ENCODE data around the gene NXPH4. TPM values are rescaled to one million over a fixed set of nuclear protein-coding genes. Genes with fewer than 3 reads are reported as not detected.
A peak's percentile ranks its signal among the peaks of the same experiment; 100 is the strongest.

The NXPH4 gene
- total and polyA plus RNA-seq, 4 donors: 0.31 to 1.2 (median 0.46) TPM

DNA sequence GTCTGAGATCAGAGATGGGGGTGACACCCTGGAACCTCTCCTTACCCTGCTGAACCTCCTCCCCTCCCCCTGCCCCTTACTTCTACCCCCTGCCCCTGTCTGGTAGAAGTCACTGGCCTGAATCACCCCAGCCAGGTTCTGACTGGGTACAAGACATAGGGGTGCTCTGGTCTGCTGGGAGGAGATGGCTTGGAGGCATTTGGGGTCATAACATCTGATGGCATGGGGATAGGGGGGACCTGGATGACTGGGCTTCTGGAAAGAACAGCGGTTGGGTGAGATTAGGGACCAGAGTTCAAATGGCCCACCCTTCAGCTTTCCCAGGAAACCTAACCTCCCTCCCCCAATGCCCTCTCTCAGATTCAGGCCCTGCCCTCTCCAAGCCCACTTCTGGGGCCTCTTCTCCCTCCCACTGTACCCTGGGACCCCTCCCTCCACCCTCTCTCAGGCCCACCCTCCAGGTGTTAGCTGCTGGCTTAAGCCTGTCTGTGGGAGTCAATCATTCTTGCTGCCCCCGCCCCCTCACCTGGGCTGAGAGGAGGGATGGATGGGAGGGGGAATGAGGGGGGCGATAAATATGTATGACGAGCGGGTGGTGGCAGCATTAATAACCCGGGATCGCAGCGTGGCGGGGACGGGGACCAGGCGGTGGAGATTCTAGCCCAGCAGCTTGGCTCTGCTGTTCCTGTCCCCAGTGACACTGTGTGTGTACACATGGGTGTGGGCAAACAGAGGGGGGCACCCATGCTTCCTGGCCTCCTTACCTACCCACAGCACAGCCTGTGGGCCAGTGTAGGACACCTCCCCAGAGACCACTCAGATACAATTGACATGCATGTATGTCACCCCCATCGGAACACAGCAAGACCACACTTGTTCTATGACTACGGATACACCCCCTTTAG is 5.9 kb downstream of the NXPH4 start:
- Histone ChIP-seq H3K27me3 (ENCODE audit: control insufficient read depth in 1 of 2, insufficient read depth in 2 of 2, low read length in 1 of 2) (no peaks in the 10 kb centered on the region), H3K9me3 (ENCODE audit: control insufficient read depth, low read length) (no peaks in the 10 kb centered on the region), H3K27ac (ENCODE audit: low read depth in 1 of 2, low read length in 2 of 2) (no peak overlapping the region), H3K36me3 (ENCODE audit: control insufficient read depth in 1 of 2, insufficient read depth in 2 of 2, low read length in 1 of 2) (no peaks in the 10 kb centered on the region), H3K4me3 (ENCODE audit: low read length in 2 of 2) (no peak overlapping the region), H3K4me1 (ENCODE audit: control insufficient read depth in 1 of 2, insufficient read depth in 2 of 2, low read length in 2 of 2) (no peaks in the 10 kb centered on the region)
- intact Hi-C loops (cut with DNase I): no loop called here
- 75 to 81% methylated on average over 13 of the region's 13 CpGs for WGBS, 2 donors
- no peak for DNase-seq
- ATAC-seq (ENCODE audit: low FRiP score): no peak

DNA sequence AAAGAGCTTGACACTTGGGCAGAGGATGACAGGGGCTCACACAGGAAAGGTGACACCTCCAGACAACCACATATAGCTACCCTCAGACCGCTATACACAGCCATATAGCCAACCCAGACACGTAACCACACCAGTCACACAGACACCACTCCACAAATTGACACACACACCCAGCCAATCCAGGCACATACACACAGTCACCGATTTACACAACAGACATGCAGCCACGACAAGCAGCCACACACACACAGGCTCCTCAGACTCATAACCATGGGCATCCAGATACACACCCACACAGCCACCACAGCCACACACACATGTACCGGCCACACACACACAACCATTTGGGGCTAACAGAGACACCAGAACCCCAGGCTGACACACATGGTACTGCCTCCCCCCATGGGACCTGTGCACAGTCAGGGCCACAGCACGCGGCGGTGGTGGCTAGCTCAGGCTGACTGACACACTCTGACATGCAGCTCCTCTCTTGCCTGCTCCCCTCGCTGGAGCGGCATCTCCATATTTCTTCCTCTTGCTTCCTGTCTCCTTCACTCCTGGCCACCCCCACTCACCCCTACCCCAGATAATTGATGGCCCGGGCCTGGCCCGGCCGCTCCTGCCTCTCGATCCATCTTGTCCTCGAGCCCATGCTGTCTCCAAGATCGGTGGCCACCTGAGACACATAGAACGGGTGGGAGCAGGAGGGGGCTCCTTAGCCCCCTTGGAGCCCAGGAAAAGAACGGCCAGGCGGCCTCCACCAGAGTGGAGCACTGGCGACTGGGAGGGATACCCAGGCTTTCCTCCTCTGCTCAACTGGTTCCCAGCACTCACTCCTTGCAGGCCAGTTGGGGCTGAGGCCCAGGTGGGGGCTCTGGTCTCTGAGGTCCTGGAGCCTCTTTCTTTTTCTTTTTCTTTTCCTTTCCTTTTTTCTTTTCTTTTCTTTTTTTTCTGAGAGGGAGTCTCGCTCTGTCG is 6.9 kb downstream of the NXPH4 start:
- Histone ChIP-seq H3K4me3 (ENCODE audit: low read length in 2 of 2) (no peak overlapping the region), H3K27ac (ENCODE audit: low read depth in 1 of 2, low read length in 2 of 2) (no peak overlapping the region), H3K9me3 (ENCODE audit: control insufficient read depth, low read length) (no peaks in the 10 kb centered on the region), H3K4me1 (ENCODE audit: control insufficient read depth in 1 of 2, insufficient read depth in 2 of 2, low read length in 2 of 2) (no peaks in the 10 kb centered on the region), H3K36me3 (ENCODE audit: control insufficient read depth in 1 of 2, insufficient read depth in 2 of 2, low read length in 1 of 2) (no peaks in the 10 kb centered on the region), H3K27me3 (ENCODE audit: control insufficient read depth in 1 of 2, insufficient read depth in 2 of 2, low read length in 1 of 2) (no peaks in the 10 kb centered on the region)
- intact Hi-C loops (cut with DNase I): no loop called here
- DNase-seq: no peak
- no peak for ATAC-seq (ENCODE audit: low FRiP score)
- WGBS, 2 donors: 82% methylated on average over 22 of the region's 22 CpGs

DNA sequence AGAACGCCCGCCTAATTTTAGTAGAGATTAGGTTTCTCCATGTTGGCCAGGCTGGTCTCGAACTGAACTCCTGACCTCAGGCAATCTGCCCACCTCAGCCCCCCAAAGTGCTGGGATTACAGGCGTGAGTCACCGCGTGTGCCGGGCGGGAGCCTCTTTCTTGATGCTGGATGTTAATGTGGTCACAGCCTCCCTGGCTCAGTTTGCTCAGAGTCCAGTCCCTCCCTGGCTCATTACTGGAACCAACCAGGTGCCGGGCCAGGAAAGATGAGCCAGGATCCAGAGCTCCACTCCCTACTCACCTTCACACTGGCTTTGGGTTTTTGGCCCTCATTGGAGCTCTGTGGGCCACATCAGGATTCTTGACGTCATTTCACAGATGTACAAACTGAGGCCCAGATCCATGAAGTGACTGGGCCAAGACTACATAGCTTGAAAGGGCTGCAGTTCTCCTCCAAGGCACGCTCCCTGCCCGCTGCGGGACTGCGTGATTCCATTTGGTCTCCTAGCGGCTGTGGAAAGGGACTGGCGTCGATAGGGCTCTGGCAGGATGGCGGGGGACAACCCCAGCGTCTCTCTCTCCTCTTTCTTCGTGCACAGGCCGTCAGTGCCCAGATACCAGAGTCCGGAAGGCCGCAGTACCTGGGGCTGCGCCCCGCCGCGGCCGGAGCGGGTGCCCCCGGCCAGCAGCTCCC is 7.8 kb downstream of the NXPH4 start:
- WGBS, 2 donors: 76 to 79% methylated on average over 30 of the region's 30 CpGs
- Histone ChIP-seq H3K4me1 (ENCODE audit: control insufficient read depth in 1 of 2, insufficient read depth in 2 of 2, low read length in 2 of 2) (no peaks in the 10 kb centered on the region), H3K27ac (ENCODE audit: low read depth in 1 of 2, low read length in 2 of 2) (no peak overlapping the region), H3K36me3 (ENCODE audit: control insufficient read depth in 1 of 2, insufficient read depth in 2 of 2, low read length in 1 of 2) (no peaks in the 10 kb centered on the region), H3K4me3 (ENCODE audit: low read length in 2 of 2) (no peak overlapping the region), H3K9me3 (ENCODE audit: control insufficient read depth, low read length) (no peaks in the 10 kb centered on the region), H3K27me3 (ENCODE audit: control insufficient read depth in 1 of 2, insufficient read depth in 2 of 2, low read length in 1 of 2) (no peaks in the 10 kb centered on the region)
- no peak for ATAC-seq (ENCODE audit: low FRiP score)
- intact Hi-C loops (cut with DNase I): no loop called here
- no peak for DNase-seq

DNA sequence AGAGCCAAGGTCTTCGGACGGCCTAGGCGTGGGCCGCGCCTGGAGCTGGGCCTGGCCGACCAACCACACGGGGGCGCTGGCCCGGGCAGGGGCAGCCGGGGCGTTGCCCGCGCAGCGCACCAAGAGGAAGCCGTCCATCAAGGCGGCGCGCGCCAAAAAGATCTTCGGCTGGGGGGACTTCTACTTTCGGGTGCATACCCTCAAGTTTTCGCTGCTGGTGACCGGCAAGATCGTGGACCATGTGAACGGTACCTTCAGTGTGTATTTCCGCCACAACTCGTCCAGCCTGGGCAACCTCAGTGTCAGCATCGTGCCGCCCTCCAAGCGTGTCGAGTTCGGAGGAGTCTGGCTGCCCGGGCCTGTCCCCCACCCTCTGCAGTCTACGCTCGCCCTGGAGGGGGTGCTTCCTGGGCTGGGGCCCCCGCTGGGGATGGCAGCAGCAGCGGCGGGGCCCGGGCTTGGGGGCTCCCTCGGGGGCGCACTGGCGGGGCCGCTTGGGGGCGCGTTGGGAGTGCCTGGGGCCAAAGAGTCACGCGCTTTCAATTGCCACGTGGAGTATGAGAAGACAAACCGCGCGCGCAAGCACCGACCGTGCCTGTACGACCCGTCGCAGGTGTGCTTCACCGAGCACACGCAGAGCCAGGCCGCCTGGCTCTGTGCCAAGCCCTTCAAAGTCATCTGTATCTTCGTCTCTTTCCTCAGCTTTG is 8.5 kb downstream of the NXPH4 start:
- Histone ChIP-seq H3K27ac (ENCODE audit: low read depth in 1 of 2, low read length in 2 of 2) (no peak overlapping the region), H3K4me3 (ENCODE audit: low read length in 2 of 2) (no peak overlapping the region), H3K4me1 (ENCODE audit: control insufficient read depth in 1 of 2, insufficient read depth in 2 of 2, low read length in 2 of 2) (no peaks in the 10 kb centered on the region), H3K27me3 (ENCODE audit: control insufficient read depth in 1 of 2, insufficient read depth in 2 of 2, low read length in 1 of 2) (no peaks in the 10 kb centered on the region), H3K9me3 (ENCODE audit: control insufficient read depth, low read length) (no peaks in the 10 kb centered on the region), H3K36me3 (ENCODE audit: control insufficient read depth in 1 of 2, insufficient read depth in 2 of 2, low read length in 1 of 2) (no peaks in the 10 kb centered on the region)
- 32 to 50% methylated on average over 57 to 61 of the region's 61 CpGs for WGBS, 2 donors
- ATAC-seq (ENCODE audit: low FRiP score) (no peak), DNase-seq (peak in 1 of 2 donors; percentile 69)
- intact Hi-C loops (cut with DNase I): no loop called here

DNA sequence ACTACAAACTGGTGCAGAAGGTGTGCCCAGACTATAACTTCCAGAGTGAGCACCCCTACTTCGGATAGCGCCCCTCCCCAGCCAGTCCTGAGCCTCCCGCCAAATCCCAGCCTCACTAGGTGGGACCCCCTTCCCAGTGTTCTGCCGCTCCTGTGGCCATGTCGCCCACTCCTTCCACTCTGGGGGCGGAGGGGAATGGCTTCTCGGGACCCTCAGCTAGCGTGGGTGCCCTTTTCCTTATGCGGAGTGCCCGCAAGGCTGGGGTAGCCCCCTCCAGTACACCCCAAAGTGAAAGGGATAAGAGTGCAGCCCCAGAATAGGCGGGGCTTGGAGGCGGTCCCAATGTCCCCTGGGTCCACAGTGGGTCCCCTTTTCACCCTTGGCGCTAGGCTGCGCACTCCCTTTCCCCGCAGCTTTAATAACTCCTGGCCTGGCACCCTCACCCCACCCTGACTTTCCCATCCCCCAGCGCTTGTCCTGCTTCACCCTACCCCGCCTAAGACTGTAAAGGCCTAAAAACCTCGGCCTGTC is 9.2 kb downstream of the NXPH4 start:
- intact Hi-C loops (cut with DNase I): no loop called here
- DNase-seq (no peak), ATAC-seq (ENCODE audit: low FRiP score) (no peak)
- 77% methylated on average over 18 of the region's 18 CpGs for WGBS, 2 donors
- H3K9me3 ChIP-seq (ENCODE audit: control insufficient read depth, low read length): no peaks in the 10 kb centered on the region
- H3K27ac ChIP-seq (ENCODE audit: low read depth in 1 of 2, low read length in 2 of 2): no peak overlapping the region
- H3K36me3 ChIP-seq (ENCODE audit: control insufficient read depth in 1 of 2, insufficient read depth in 2 of 2, low read length in 1 of 2): no peaks in the 10 kb centered on the region
- H3K27me3 ChIP-seq (ENCODE audit: control insufficient read depth in 1 of 2, insufficient read depth in 2 of 2, low read length in 1 of 2): no peaks in the 10 kb centered on the region
- H3K4me1 ChIP-seq (ENCODE audit: control insufficient read depth in 1 of 2, insufficient read depth in 2 of 2, low read length in 2 of 2): no peaks in the 10 kb centered on the region
- no peak overlapping the region for H3K4me3 ChIP-seq (ENCODE audit: low read length in 2 of 2)

DNA sequence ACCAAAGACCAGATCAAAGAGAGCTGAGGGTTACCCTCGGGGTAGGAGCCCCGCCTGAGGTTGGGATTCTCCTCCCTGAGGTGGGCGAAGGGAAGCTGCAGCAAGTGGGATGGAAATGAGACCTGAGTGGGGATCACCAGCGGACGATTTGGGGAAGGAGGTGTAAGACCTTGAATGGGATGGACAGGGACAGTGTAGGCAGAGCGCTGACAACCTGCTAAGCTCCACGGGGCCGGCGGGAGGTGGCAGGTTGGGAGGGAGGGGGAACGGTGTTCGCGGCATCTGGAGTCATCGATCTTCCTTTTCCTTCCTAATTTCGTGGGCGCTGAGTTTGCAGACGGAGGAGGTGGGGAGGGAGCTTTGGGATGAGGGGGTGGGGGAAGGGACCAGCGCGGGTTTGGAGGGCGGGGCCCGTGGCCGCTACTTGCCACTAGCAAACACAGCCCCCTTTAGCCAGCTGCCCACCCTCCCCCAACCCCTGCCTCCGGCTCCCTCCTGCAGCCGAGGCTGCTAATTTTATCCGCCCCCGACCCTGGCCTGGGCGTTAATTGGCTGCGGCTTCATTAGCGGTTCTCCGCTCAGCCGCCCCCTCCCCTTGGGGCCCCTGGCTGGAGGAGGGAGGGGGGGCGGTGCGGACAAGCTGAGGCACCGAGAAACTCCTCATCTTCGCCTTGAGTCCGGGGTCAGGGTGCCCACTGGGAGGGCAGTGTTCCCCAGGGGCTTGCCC is 10.2 kb downstream of the NXPH4 start:
- H3K27me3 ChIP-seq (ENCODE audit: control insufficient read depth in 1 of 2, insufficient read depth in 2 of 2, low read length in 1 of 2): no peaks in the 10 kb centered on the region
- DNase-seq (no peak), ATAC-seq (ENCODE audit: low FRiP score) (no peak)
- H3K36me3 ChIP-seq (ENCODE audit: control insufficient read depth in 1 of 2, insufficient read depth in 2 of 2, low read length in 1 of 2): no peaks in the 10 kb centered on the region
- no peaks in the 10 kb centered on the region for H3K4me1 ChIP-seq (ENCODE audit: control insufficient read depth in 1 of 2, insufficient read depth in 2 of 2, low read length in 2 of 2)
- 19 to 23% methylated on average over 28 to 35 of the region's 35 CpGs for WGBS, 2 donors
- no peak overlapping the region for H3K4me3 ChIP-seq (ENCODE audit: low read length in 2 of 2)
- intact Hi-C loops (cut with DNase I): no loop called here
- H3K27ac ChIP-seq (ENCODE audit: low read depth in 1 of 2, low read length in 2 of 2): no peak overlapping the region
- H3K9me3 ChIP-seq (ENCODE audit: control insufficient read depth, low read length): no peaks in the 10 kb centered on the region

DNA sequence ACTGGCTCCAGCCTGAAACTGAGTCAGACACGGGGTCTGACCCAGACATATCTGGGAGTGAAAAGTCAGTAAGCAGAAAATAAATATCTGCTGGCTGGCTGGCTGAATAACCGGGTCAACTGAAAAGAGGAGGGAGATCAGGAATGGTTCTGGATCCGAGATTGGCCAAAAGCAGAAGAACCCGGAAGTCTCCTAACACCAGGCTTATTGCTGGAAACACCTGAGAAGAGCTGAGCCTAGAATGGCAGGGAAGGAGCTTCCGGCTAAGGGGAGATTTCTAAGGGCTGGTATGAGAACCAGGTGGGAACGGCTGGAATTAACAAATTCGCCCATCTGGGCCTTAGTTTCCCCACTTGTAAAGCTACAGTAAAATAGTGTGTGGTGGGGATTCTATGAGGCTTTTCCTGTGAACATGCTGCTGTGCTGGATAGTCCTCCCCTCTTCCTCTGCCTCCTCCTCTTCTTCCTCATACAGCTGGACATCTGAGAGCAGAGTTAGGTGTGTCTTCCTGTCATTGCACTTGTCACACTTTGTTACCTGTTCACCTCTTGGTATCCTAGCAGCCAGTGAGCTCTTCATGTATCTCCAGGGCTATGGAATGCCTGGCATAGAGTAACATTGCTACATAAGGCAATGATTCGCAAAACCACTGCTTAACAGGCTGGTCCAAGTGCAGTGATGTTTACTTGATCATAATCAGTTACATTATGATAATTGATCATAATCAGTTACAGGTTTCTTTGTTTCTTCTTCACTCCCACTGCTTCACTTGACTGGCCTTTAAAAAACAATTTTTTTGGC is 10.9 kb downstream of the NXPH4 start:
- Histone ChIP-seq H3K36me3 (ENCODE audit: control insufficient read depth in 1 of 2, insufficient read depth in 2 of 2, low read length in 1 of 2) (peaks cover 0 to 4% of the 10 kb centered on the region in 2 donors), H3K27me3 (ENCODE audit: control insufficient read depth in 1 of 2, insufficient read depth in 2 of 2, low read length in 1 of 2) (no peaks in the 10 kb centered on the region), H3K4me3 (ENCODE audit: low read length in 2 of 2) (no peak overlapping the region), H3K4me1 (ENCODE audit: control insufficient read depth in 1 of 2, insufficient read depth in 2 of 2, low read length in 2 of 2) (no peaks in the 10 kb centered on the region), H3K27ac (ENCODE audit: low read depth in 1 of 2, low read length in 2 of 2) (no peak overlapping the region), H3K9me3 (ENCODE audit: control insufficient read depth, low read length) (no peaks in the 10 kb centered on the region)
- DNase-seq (no peak), ATAC-seq (ENCODE audit: low FRiP score) (no peak)
- intact Hi-C loops (cut with DNase I): no loop called here
- 48 to 59% methylated on average over 8 of the region's 8 CpGs for WGBS, 2 donors

Measured in aorta (tissue), 5 donors.